ENCODE measurements around the gene DLL3. TPM values are rescaled to one million over a fixed set of nuclear protein-coding genes. Genes with fewer than 3 reads are reported as not detected.

The DLL3 gene
- total RNA-seq, 1 experiment from 2014 or later: 4.0 TPM

DNA sequence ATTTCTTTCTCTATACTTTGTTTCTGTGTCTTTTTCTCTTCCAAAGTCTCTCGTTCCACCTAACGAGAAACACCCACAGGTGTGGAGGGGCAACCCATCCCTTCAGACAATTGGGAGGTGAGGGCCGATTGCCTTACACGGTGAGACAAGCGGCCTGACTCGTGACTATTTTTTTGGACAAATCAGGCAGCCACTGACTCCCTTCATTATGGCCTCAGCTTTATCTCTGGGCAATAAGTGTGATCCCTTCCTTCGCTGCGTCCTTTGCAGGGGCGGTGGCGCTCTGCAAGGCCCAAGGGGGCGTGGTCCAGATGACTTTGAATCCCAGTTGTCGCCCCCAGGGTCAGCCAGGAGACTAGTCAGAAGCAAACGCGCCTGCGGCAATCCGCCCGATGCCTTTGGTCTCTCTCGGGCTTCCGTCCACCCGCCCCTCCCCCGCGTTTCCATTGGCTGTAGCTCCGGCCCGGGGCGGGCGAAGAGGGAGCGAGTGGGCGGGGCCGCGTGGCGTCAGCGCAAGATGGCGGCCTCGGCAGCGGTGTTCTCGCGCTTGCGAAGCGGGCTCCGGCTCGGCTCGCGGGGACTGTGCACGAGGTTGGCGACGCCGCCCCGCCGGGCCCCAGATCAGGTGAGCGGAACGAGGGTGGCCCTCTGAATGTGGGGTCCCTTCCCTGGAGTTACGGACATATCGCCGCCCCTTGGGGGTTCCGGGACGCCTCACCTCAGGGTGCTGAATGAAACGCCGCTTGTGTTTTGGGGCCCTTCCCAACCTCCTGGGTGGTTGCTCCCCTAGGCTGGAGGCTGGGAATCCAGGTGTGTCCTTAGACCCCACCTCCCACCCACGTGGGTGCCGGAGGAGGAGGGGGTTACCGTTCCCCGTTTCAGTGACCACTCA, 18.2 kb upstream of the DLL3 start, which contains the start of gene TIMM50:
Gene TIMM50, plus strand, starts transcription at position 502 of the 892 bp plus-strand sequence. Its CDS starts 16 bp downstream, at position 518.
- DNase-seq (ENCODE audit: extremely low read depth, low read depth): peak; percentile 91

GRCh38 chr19:39481229-39481545, 17.6 kb upstream of the DLL3 start:
- DNase-seq (ENCODE audit: extremely low read depth, low read depth): no peak

GRCh38 chr19:39481676-39482075, 17.1 kb upstream of the DLL3 start:
- DNase-seq (ENCODE audit: extremely low read depth, low read depth): no peak

DNA sequence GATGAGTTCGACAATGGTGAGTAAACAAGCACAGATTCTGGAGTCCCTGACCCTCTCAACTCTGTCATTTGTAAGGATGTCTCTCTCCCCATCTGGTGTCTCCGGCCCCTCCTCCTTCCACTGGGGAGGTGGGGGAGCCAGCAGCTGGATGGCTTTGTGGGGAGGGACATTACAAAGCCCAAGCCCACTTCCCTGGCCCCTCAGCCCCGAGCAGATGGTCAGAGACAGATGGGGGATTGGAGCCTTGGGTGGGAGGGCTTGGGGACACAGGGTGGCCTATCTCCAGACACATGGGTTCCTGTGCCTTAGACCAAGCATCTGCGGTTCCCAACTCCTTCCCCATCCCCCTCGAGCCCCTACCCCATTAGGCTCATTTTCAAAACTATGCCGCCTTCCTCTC, 15.6 kb upstream of the DLL3 start:
- no peak for DNase-seq (ENCODE audit: extremely low read depth, low read depth)

DNA sequence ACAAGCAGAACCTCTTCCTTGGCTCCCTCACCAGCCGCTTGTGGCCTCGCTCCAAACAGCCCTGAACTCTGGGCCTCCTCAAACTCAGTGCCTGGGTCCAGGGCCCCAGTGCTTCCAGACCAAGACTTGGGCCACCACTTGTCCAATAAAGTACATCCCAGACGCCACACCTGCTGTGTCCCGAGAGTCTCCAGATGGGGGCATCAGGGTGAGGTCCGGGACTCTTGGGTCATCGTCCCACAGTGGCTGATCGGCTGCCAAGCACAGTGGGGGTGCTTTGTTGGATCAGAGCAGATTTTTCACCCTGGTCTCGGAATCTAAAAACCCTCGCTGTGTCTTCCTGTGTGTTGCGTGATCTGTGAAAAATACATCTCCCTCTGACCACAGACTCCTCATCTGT, 9.0 kb upstream of the DLL3 start:
- no peak for DNase-seq (ENCODE audit: extremely low read depth, low read depth)

DNA sequence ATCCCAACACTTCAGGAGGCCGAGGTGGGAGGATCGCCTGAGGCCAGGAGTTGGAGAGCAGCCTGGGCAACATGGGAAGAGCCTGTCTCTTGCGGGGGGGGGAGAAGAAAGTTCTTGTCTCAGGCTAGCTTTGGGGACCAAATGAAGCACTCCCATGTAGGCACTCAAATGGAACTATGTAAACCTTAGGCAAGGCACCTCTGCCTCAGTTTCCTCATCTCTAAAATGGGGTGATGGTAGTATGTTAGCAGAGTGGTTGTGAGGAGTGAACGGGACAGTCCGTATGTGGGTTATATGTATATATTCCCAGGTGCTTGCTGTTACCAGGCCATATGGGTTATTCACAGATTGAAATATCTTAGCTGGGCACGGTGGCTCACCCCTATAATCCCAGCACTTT, 6.5 kb upstream of the DLL3 start:
- no peak for DNase-seq (ENCODE audit: extremely low read depth, low read depth)

GRCh38 chr19:39492788-39493187, 6.0 kb upstream of the DLL3 start:
- DNase-seq (ENCODE audit: extremely low read depth, low read depth): no peak

- no peak for DNase-seq (ENCODE audit: extremely low read depth, low read depth)
Observed at GRCh38 chr19:39494661-39495060, 4.1 kb upstream of the DLL3 start.

DNA sequence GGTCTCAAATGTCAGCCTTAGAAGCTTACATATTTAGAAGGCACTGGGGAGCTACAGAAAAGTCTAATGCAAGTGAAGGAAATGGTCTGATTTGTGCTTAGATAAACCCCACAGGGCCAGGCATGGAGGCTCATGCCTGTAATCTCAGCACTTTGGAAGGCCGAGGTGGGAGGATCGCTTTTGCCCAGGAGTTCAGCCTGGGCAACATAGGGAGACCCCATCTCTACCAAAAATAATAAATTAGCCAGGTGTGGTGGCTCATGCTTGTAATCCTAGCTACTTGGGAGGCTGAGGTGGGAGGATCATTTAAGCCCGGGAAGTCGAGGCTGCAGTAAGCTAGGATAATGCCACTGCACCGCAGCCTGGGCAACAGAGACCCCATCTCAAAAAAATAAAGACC, 2.7 kb upstream of the DLL3 start:
- DNase-seq (ENCODE audit: extremely low read depth, low read depth): no peak

GRCh38 chr19:39497701-39497995, 1.1 kb upstream of the DLL3 start:
- no peak for DNase-seq (ENCODE audit: extremely low read depth, low read depth)

DNA sequence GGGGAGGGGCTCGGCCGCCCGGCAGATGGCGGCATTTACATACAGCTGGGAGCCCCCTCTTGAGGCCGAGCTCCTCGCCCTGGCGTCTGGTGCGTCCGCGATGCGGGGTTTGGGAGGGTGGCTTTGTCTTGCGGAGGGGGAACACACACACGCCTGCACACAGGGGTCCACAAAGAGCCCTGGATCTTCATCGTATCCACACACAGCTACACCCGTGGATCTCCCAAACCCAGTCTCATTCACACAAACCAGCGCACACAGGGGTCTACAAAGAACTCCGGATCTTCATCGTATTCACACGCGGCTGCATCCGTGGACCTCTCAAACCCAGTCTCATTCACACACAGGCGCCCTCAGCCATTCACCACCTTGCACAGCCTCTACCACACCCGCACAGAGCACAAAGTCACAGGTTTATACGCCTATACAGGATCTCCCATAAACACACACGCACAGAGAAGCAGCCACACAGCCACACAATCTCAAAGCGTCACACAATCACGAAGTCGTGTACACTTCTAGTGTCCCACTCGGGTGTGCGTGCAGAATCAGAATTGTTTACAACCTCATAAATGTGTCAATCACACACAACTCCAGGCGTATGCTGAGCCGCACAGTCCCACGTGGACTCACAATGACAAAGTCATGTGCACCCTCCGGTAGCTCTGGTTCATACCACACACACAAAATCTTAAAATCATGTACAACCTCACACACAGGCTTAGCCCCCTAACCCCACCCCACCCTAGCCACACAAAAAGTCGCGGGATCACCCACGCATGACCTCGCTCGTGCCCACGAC, 550 bp upstream of the DLL3 start:
- DNase-seq (ENCODE audit: extremely low read depth, low read depth): peak; percentile 12

DNA sequence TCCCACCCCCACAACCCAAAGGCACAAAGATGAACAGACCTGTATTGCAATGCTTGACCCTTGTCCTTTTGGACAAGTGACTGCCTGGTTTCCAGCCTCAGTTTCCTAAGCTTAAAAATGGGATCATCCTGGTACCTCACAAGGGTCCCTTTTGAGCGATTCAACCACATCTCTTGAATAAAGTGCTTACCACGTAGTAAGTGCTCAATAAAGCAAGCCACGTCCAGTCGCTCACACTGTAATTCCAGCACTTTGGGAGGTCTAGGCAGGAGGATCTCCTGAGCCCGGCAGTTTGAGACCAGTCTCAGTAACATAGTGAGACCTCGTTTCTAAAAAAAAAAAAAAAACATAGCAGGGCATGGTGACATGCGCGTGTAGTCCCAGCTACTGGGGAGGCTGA, 1.2 kb downstream of the DLL3 start:
- DNase-seq (ENCODE audit: extremely low read depth, low read depth): no peak

- no peak for DNase-seq (ENCODE audit: extremely low read depth, low read depth)
Observed at GRCh38 chr19:39500543-39500942, 1.8 kb downstream of the DLL3 start.

- no peak for DNase-seq (ENCODE audit: extremely low read depth, low read depth)
Observed at GRCh38 chr19:39501340-39501739, 2.6 kb downstream of the DLL3 start.

DNA sequence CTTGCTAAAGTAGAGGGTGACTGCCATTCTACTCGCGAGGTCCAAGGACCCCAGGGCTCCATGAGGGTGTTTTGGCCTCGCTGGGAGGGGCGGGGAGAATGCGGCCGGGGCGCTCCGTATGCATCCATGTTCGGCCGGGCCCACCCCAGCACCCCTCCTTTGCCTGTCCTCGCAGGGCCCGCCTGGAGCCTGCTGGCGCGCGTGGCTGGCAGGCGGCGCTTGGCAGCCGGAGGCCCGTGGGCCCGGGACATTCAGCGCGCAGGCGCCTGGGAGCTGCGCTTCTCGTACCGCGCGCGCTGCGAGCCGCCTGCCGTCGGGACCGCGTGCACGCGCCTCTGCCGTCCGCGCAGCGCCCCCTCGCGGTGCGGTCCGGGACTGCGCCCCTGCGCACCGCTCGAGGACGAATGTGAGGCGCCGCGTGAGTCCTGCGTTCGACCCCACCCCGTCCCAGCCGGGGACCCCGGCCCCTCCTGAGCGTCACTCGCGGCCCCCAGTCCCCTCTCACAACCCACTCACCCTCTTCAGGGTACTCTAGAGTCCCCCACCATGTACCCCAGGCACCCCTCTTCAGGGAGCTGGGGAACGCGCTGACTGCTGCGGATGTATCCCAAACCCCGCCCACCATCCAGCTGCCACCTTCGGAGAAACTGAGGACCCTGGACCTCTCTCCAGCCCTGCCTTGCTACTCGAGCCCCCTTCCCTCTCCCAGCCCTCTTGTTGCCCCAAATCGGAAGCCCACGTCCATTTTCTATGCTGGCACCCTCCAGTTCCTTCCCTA, 4.1 kb downstream of the DLL3 start:
- DNase-seq (ENCODE audit: extremely low read depth, low read depth): peak; percentile 43

- DNase-seq (ENCODE audit: extremely low read depth, low read depth): no peak
Observed at GRCh38 chr19:39506598-39506943, 7.8 kb downstream of the DLL3 start.

DNA sequence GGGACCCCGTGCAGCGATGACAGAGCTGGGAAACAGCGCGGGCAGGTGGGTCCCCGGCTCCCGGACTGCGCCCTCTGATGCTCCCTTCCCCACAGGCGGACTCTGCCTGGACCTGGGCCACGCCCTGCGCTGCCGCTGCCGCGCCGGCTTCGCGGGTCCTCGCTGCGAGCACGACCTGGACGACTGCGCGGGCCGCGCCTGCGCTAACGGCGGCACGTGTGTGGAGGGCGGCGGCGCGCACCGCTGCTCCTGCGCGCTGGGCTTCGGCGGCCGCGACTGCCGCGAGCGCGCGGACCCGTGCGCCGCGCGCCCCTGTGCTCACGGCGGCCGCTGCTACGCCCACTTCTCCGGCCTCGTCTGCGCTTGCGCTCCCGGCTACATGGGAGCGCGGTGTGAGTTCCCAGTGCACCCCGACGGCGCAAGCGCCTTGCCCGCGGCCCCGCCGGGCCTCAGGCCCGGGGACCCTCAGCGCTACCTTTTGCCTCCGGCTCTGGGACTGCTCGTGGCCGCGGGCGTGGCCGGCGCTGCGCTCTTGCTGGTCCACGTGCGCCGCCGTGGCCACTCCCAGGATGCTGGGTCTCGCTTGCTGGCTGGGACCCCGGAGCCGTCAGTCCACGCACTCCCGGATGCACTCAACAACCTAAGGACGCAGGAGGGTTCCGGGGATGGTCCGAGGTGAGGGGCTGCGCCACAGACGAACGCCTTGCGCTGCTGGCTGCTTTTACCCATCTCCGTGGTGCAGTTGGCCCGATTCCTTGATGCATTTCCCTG, 8.4 kb downstream of the DLL3 start:
- peak; percentile 63 for DNase-seq (ENCODE audit: extremely low read depth, low read depth)

DNA sequence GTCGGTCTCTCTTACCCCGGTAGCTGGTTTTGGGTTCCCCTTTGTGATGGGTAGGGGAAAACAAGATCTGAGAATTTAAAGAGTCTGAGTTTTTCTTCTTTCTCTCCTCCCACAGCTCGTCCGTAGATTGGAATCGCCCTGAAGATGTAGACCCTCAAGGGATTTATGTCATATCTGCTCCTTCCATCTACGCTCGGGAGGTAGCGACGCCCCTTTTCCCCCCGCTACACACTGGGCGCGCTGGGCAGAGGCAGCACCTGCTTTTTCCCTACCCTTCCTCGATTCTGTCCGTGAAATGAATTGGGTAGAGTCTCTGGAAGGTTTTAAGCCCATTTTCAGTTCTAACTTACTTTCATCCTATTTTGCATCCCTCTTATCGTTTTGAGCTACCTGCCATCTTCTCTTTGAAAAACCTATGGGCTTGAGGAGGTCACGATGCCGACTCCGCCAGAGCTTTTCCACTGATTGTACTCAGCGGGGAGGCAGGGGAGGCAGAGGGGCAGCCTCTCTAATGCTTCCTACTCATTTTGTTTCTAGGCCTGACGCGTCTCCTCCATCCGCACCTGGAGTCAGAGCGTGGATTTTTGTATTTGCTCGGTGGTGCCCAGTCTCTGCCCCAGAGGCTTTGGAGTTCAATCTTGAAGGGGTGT, 9.1 kb downstream of the DLL3 start:
- DNase-seq (ENCODE audit: extremely low read depth, low read depth): no peak

- no peak for DNase-seq (ENCODE audit: extremely low read depth, low read depth)
Observed at GRCh38 chr19:39508629-39509028, 9.9 kb downstream of the DLL3 start.

- no peak for DNase-seq (ENCODE audit: extremely low read depth, low read depth)
Observed at GRCh38 chr19:39509233-39509632, 10.5 kb downstream of the DLL3 start.
